ENCODE measurements around the gene SPPL2C. TPM values are rescaled to one million over a fixed set of nuclear protein-coding genes. Genes with fewer than 3 reads are reported as not detected.

The SPPL2C gene
- polyA plus RNA-seq, 1 donor from 2014 or later = not detected

- Histone ChIP-seq H3K9me2 (ENCODE audit: insufficient read depth, low read length) (no peaks in the 10 kb centered on the region), H2AFZ (ENCODE audit: low read depth, low read length) (no peak overlapping the region), H3F3A (ENCODE audit: insufficient read depth, low read length, poor library complexity, severe bottlenecking) (no peaks in the 10 kb centered on the region), H3K9me3 (ENCODE audit: low read length) (no peaks in the 10 kb centered on the region), H3K79me2 (replicated peaks; ENCODE audit: insufficient read depth, low read length) (no peaks in the 10 kb centered on the region), H3K27ac (ENCODE audit: low read length) (no peak overlapping the region), H3K9ac (ENCODE audit: low read length) (no peak overlapping the region), H3K4me3 (ENCODE audit: low read length) (no peak overlapping the region), H3K4me2 (ENCODE audit: low read length) (no peak overlapping the region), H3K36me3 (ENCODE audit: insufficient read depth, low read length) (no peaks in the 10 kb centered on the region), H3K27me3 (ENCODE audit: insufficient read depth, low read depth, low read length) (no peaks in the 10 kb centered on the region), H4K20me1 (ENCODE audit: insufficient read depth) (no peaks in the 10 kb centered on the region)
- TF ChIP-seq MXI1 (conservative IDR thresholded peaks at IDR 0.05; ENCODE audit: poor library complexity, severe bottlenecking) (no peak), REST (IDR thresholded peaks at IDR 0.05; ENCODE audit: borderline replicate concordance) (no peak), CTCF (IDR thresholded peaks at IDR 0.05; ENCODE audit: poor library complexity, severe bottlenecking) (no peak)
Measured at GRCh38 chr17:45801421-45801820, 43.3 kb upstream of the SPPL2C start.

GRCh38 chr17:45808845-45809244 lies 35.8 kb upstream of the SPPL2C start:
- no peaks in the 10 kb centered on the region for H3K27me3 ChIP-seq (ENCODE audit: insufficient read depth, low read depth, low read length)
- H3K4me2 ChIP-seq (ENCODE audit: low read length) = no peak overlapping the region
- no peak overlapping the region for H3K4me3 ChIP-seq (ENCODE audit: low read length)
- no peaks in the 10 kb centered on the region for H3K79me2 ChIP-seq (replicated peaks; ENCODE audit: insufficient read depth, low read length)
- no peak overlapping the region for H3K9ac ChIP-seq (ENCODE audit: low read length)
- no peak for TF ChIP-seq RAD21 (conservative IDR thresholded peaks at IDR 0.05)
- H3K9me2 ChIP-seq (ENCODE audit: insufficient read depth, low read length) = no peaks in the 10 kb centered on the region
- no peak overlapping the region for H3K27ac ChIP-seq (ENCODE audit: low read length)
- H3K9me3 ChIP-seq (ENCODE audit: low read length) = no peaks in the 10 kb centered on the region
- no peaks in the 10 kb centered on the region for H3F3A ChIP-seq (ENCODE audit: insufficient read depth, low read length, poor library complexity, severe bottlenecking)
- no peaks in the 10 kb centered on the region for H4K20me1 ChIP-seq (ENCODE audit: insufficient read depth)
- no peak overlapping the region for H2AFZ ChIP-seq (ENCODE audit: low read depth, low read length)
- no peaks in the 10 kb centered on the region for H3K36me3 ChIP-seq (ENCODE audit: insufficient read depth, low read length)

- Histone ChIP-seq H4K20me1 (ENCODE audit: insufficient read depth) (no peaks in the 10 kb centered on the region), H3K4me2 (ENCODE audit: low read length) (no peak overlapping the region), H3K9me2 (ENCODE audit: insufficient read depth, low read length) (no peaks in the 10 kb centered on the region), H2AFZ (ENCODE audit: low read depth, low read length) (no peak overlapping the region), H3K36me3 (ENCODE audit: insufficient read depth, low read length) (no peaks in the 10 kb centered on the region), H3K27ac (ENCODE audit: low read length) (no peak overlapping the region), H3K9me3 (ENCODE audit: low read length) (no peaks in the 10 kb centered on the region), H3K9ac (ENCODE audit: low read length) (no peak overlapping the region), H3K79me2 (replicated peaks; ENCODE audit: insufficient read depth, low read length) (no peaks in the 10 kb centered on the region), H3K4me3 (ENCODE audit: low read length) (no peak overlapping the region), H3K27me3 (ENCODE audit: insufficient read depth, low read depth, low read length) (no peaks in the 10 kb centered on the region), H3F3A (ENCODE audit: insufficient read depth, low read length, poor library complexity, severe bottlenecking) (no peaks in the 10 kb centered on the region)
- TF ChIP-seq TAF1 (IDR thresholded peaks at IDR 0.05; ENCODE audit: low read depth) = no peak
- TF ChIP-seq SMC3 (conservative IDR thresholded peaks at IDR 0.05; ENCODE audit: poor library complexity) = no peak
- no peak for TF ChIP-seq POLR2AphosphoS5 (IDR thresholded peaks at IDR 0.05)
- no peak for TF ChIP-seq EZH2 (IDR thresholded peaks at IDR 0.05; ENCODE audit: borderline replicate concordance, insufficient read depth, low read length, poor library complexity, severe bottlenecking)
Measured at GRCh38 chr17:45809499-45809898, 35.2 kb upstream of the SPPL2C start.
